ENCODE measurements around the gene SEPTIN8.

SEPTIN8 gene

GRCh38 chr5:132763181-132764036, 13.6 kb downstream of the SEPTIN8 start:
- no peak for DNase-seq

GRCh38 chr5:132762246-132763000, 14.6 kb downstream of the SEPTIN8 start:
- DNase-seq = no peak

- no peak for DNase-seq
These were observed 15.5 kb downstream of the SEPTIN8 start for GRCh38 chr5:132761321-132762240.

GRCh38 chr5:132760601-132761317, 16.3 kb downstream of the SEPTIN8 start:
- DNase-seq = no peak

GRCh38 chr5:132760049-132760420, 17.0 kb downstream of the SEPTIN8 start:
- no peak for DNase-seq

GRCh38 chr5:132759114-132760048, 17.7 kb downstream of the SEPTIN8 start:
- no peak for DNase-seq

- DNase-seq = no peak
These were observed 18.6 kb downstream of the SEPTIN8 start for GRCh38 chr5:132758451-132758850.

- no peak for DNase-seq
These were observed 20.5 kb downstream of the SEPTIN8 start for GRCh38 chr5:132756542-132756941.

GRCh38 chr5:132754947-132755346, 22.1 kb downstream of the SEPTIN8 start:
- DNase-seq = no peak

GRCh38 chr5:132754111-132754510, 22.9 kb downstream of the SEPTIN8 start:
- no peak for DNase-seq

- DNase-seq = no peak
These were observed 23.7 kb downstream of the SEPTIN8 start for GRCh38 chr5:132753135-132753987.

GRCh38 chr5:132752581-132753125, 24.4 kb downstream of the SEPTIN8 start:
- DNase-seq = no peak

- no peak for DNase-seq
These were observed 25.0 kb downstream of the SEPTIN8 start for GRCh38 chr5:132751971-132752580.

GRCh38 chr5:132751444-132751843, 25.6 kb downstream of the SEPTIN8 start:
- no peak for DNase-seq

GRCh38 chr5:132750471-132751230, 26.4 kb downstream of the SEPTIN8 start:
- DNase-seq = no peak

GRCh38 chr5:132749506-132749905, 27.5 kb downstream of the SEPTIN8 start:
- no peak for DNase-seq

- DNase-seq = no peak
These were observed 28.5 kb downstream of the SEPTIN8 start for GRCh38 chr5:132748522-132749000.

Data from NCI-H187 (cell line).